GM23338 (cell line): Measurements from ENCODE around the gene TMTC2. TPM values are rescaled to one million over a fixed set of nuclear protein-coding genes. Genes with fewer than 3 reads are reported as not detected.

Source experiments
- ATAC-seq: fragments of 200-7000 bp; cut with Tn5 transposase; 3 replicates; pipeline ENCODE4 v1.9.1; 2020
- DNase-seq: peaks from one replicate; pipeline ENCODE4 v3.0.0-alpha.2; 2015; ENCODE audit warnings: low spot score
- H2AFZ ChIP-seq: fragments of 200-600 bp; sonication (generic); 2 replicates; pipeline ENCODE4 v1.8.0; 2016; ENCODE audit warnings: antibody characterized with exemption, mild to moderate bottlenecking, moderate library complexity
- H3F3A ChIP-seq: fragments of 200-600 bp; sonication (generic); replicated peaks from 2 replicates; pipeline ENCODE4 v1.8.0; 2017; ENCODE audit warnings: antibody characterized with exemption, mixed run types, low read depth
- H3K27ac ChIP-seq: fragments of 200-600 bp; sonication (generic); 2 replicates; pipeline ENCODE4 v1.6.1; 2016; ENCODE audit warnings: low read depth
- H3K27me3 ChIP-seq: fragments of 200-600 bp; sonication (generic); 2 replicates; pipeline ENCODE4 v1.8.0; 2016; ENCODE audit warnings: mild to moderate bottlenecking, mixed run types, moderate library complexity; ENCODE audit not compliant: insufficient read depth
- H3K36me3 ChIP-seq: fragments of 200-600 bp; sonication (generic); 2 replicates; pipeline ENCODE4 v1.8.0; 2016; ENCODE audit warnings: mild to moderate bottlenecking; ENCODE audit not compliant: insufficient read depth
- H3K4me1 ChIP-seq: fragments of 200-600 bp; sonication (generic); 2 replicates; pipeline ENCODE4 v1.8.0; 2016; ENCODE audit warnings: mild to moderate bottlenecking, moderate library complexity; ENCODE audit not compliant: insufficient read depth
- H3K4me2 ChIP-seq: fragments of 200-600 bp; sonication (generic); 2 replicates; pipeline ENCODE4 v1.7.1; 2017; ENCODE audit warnings: mixed run types
- H3K4me3 ChIP-seq: fragments of 200-600 bp; sonication (generic); 2 replicates; pipeline ENCODE4 v1.6.1; 2016; ENCODE audit warnings: mixed run types
- H3K79me2 ChIP-seq: fragments of 200-600 bp; sonication (generic); replicated peaks from 2 replicates; pipeline ENCODE4 v1.8.0; 2017; ENCODE audit warnings: mild to moderate bottlenecking; ENCODE audit not compliant: insufficient read depth
- H3K9me2 ChIP-seq: fragments of 200-600 bp; sonication (generic); 2 replicates; pipeline ENCODE4 v1.8.0; 2017; ENCODE audit not compliant: insufficient read depth
- H4K20me1 ChIP-seq: fragments of 200-600 bp; sonication (generic); replicated peaks from 2 replicates; pipeline ENCODE4 v1.8.0; 2017; ENCODE audit warnings: mild to moderate bottlenecking; ENCODE audit not compliant: insufficient read depth
- H3K27ac Mint-ChIP-seq: 2 replicates; pipeline ENCODE4 v1.8.0; 2020; ENCODE audit warnings: inconsistent platforms, mild to moderate bottlenecking, moderate library complexity, mixed read lengths
- H3K27me3 Mint-ChIP-seq: 3 replicates; pipeline ENCODE4 v1.8.0; 2022; ENCODE audit warnings: low read depth, mild to moderate bottlenecking, moderate library complexity, mixed read lengths, inconsistent platforms; ENCODE audit not compliant: insufficient read depth, poor library complexity
- H3K36me3 Mint-ChIP-seq: 3 replicates; pipeline ENCODE4 v1.8.0; 2021; ENCODE audit warnings: low read depth, mild to moderate bottlenecking, inconsistent platforms, moderate library complexity, mixed read lengths
- H3K4me1 Mint-ChIP-seq: 3 replicates; pipeline ENCODE4 v1.8.0; 2020; ENCODE audit warnings: mild to moderate bottlenecking, inconsistent platforms, mixed read lengths
- H3K4me3 Mint-ChIP-seq: 3 replicates; pipeline ENCODE4 v1.8.0; 2021; ENCODE audit warnings: moderate library complexity, mild to moderate bottlenecking, inconsistent platforms, mixed read lengths
- H3K9me3 Mint-ChIP-seq: 3 replicates; pipeline ENCODE4 v1.8.0; 2020; ENCODE audit warnings: moderate library complexity, mild to moderate bottlenecking, inconsistent platforms, mixed read lengths
- CREB1 ChIP-seq: fragments of 250-450 bp; sonication (Bioruptor Pico); IDR thresholded peaks from 2 replicates; pipeline ENCODE4 v1.5.0; 2020; ENCODE audit warnings: low read depth, mild to moderate bottlenecking, moderate library complexity
- ETS1 ChIP-seq: IDR thresholded peaks from 2 replicates; pipeline ENCODE4 v1.6.1; 2016; ENCODE audit warnings: antibody characterized with exemption
- EZH2 ChIP-seq: fragments of 200-600 bp; sonication (generic); IDR thresholded peaks from one replicate; pipeline ENCODE4 v1.8.0; 2017; ENCODE audit warnings: antibody characterized with exemption, mild to moderate bottlenecking, low read depth; ENCODE audit not compliant: unreplicated experiment
- EZH2phosphoT487 ChIP-seq: fragments of 200-600 bp; sonication (generic); IDR thresholded peaks from one replicate; pipeline ENCODE4 v1.8.1; 2018; ENCODE audit warnings: antibody characterized with exemption; ENCODE audit not compliant: unreplicated experiment
- NANOG ChIP-seq: IDR thresholded peaks from 2 replicates; pipeline ENCODE4 v1.6.1; 2016; ENCODE audit warnings: antibody characterized with exemption, borderline replicate concordance
- REST ChIP-seq: IDR thresholded peaks from one replicate; pipeline ENCODE4 v1.6.1; 2018; ENCODE audit warnings: antibody characterized with exemption; ENCODE audit not compliant: unreplicated experiment
- STAT1 ChIP-seq: IDR thresholded peaks from one replicate; pipeline ENCODE4 v1.6.1; 2016; ENCODE audit warnings: antibody characterized with exemption; ENCODE audit not compliant: unreplicated experiment
- ZNF114 ChIP-seq: fragments of 250-450 bp; sonication (Bioruptor Pico); IDR thresholded peaks from 2 replicates; pipeline ENCODE4 v1.5.0; 2020; ENCODE audit warnings: mild to moderate bottlenecking, moderate library complexity
- polyA plus RNA-seq: library from polyadenylated mRNA; unstranded; fragments of >200 nt; fragmentation: Nextera tagmentation; extraction: Ambion mirVana; gene quantifications from 2 replicates; pipeline ENCODE4 v1.2.1, GENCODE V29; 2016
- total RNA-seq: library from RNA; depleted of rRNA; stranded (reverse); fragments of >200 nt; shearing (Covaris generic); gene quantifications from 2 replicates; pipeline ENCODE4 v1.2.3, GENCODE V29; 2014
- TF ChIP-seq, protein P1 (sequence below), 2 experiments: fragments of 200-600 bp in 1 of 2; sonication (generic) in 1 of 2; conservative IDR thresholded peaks; 2 replicates each; pipeline versions ENCODE4 v1.5.1 to v1.6.1; 2016 to 2017; ENCODE audit warnings: antibody characterized with exemption in 2 of 2, low read depth in 2 of 2, mild to moderate bottlenecking in 2 of 2, moderate library complexity in 1 of 2
- TF ChIP-seq, protein P2 (sequence below): fragments of 250-450 bp; sonication (Bioruptor Pico); IDR thresholded peaks from 2 replicates; pipeline ENCODE4 v1.5.0; 2020; ENCODE audit warnings: mild to moderate bottlenecking, moderate library complexity

The TMTC2 gene
- total and polyA plus RNA-seq, 2 experiments from 2014 or later: 0.57 to 6.5 TPM

GRCh38 chr12:83141460-83141994, 454.8 kb downstream of the TMTC2 start:
- Histone ChIP-seq H3F3A (no peaks in the 10 kb centered on the region), H3K27me3 (no peaks in the 10 kb centered on the region)
- H3K36me3 Mint-ChIP-seq: peaks cover 22% of the 10 kb centered on the region

More at GRCh38 chr12:83141460-83141994, 454.8 kb downstream of the TMTC2 start:
- Histone ChIP-seq H3K36me3 (peaks cover 8% of the 10 kb centered on the region; the same call in 1 of the 2 replicates), H2AFZ (no peak overlapping the region), H3K4me3 (no peak overlapping the region), H3K4me2 (no peak overlapping the region), H3K9me2 (no peaks in the 10 kb centered on the region), H3K4me1 (no peaks in the 10 kb centered on the region), H3K27ac (no peak overlapping the region), H3K79me2 (no peaks in the 10 kb centered on the region), H4K20me1 (no peaks in the 10 kb centered on the region; the same call in 1 of the 2 replicates)
- Mint-ChIP-seq H3K4me3 (no peak overlapping the region), H3K27me3 (no peaks in the 10 kb centered on the region), H3K9me3 (peaks cover 31% of the 10 kb centered on the region), H3K27ac (no peak overlapping the region), H3K4me1 (peaks cover 2% of the 10 kb centered on the region; the same call in 2 of the 3 replicates)
- ATAC-seq: no peak
- TF ChIP-seq, protein P1, sequence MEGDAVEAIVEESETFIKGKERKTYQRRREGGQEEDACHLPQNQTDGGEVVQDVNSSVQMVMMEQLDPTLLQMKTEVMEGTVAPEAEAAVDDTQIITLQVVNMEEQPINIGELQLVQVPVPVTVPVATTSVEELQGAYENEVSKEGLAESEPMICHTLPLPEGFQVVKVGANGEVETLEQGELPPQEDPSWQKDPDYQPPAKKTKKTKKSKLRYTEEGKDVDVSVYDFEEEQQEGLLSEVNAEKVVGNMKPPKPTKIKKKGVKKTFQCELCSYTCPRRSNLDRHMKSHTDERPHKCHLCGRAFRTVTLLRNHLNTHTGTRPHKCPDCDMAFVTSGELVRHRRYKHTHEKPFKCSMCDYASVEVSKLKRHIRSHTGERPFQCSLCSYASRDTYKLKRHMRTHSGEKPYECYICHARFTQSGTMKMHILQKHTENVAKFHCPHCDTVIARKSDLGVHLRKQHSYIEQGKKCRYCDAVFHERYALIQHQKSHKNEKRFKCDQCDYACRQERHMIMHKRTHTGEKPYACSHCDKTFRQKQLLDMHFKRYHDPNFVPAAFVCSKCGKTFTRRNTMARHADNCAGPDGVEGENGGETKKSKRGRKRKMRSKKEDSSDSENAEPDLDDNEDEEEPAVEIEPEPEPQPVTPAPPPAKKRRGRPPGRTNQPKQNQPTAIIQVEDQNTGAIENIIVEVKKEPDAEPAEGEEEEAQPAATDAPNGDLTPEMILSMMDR (conservative IDR thresholded peaks at IDR 0.05; ENCODE audit: low read depth in 2 of 2): no peak
- TF ChIP-seq CREB1 (CRISPR knock-in tag) (no peak), EZH2 (no peak), ZNF114 (no peak), NANOG (no peak), REST (no peak), ETS1 (no peak), STAT1 (no peak), EZH2phosphoT487 (no peak)
- TF ChIP-seq, protein P2, sequence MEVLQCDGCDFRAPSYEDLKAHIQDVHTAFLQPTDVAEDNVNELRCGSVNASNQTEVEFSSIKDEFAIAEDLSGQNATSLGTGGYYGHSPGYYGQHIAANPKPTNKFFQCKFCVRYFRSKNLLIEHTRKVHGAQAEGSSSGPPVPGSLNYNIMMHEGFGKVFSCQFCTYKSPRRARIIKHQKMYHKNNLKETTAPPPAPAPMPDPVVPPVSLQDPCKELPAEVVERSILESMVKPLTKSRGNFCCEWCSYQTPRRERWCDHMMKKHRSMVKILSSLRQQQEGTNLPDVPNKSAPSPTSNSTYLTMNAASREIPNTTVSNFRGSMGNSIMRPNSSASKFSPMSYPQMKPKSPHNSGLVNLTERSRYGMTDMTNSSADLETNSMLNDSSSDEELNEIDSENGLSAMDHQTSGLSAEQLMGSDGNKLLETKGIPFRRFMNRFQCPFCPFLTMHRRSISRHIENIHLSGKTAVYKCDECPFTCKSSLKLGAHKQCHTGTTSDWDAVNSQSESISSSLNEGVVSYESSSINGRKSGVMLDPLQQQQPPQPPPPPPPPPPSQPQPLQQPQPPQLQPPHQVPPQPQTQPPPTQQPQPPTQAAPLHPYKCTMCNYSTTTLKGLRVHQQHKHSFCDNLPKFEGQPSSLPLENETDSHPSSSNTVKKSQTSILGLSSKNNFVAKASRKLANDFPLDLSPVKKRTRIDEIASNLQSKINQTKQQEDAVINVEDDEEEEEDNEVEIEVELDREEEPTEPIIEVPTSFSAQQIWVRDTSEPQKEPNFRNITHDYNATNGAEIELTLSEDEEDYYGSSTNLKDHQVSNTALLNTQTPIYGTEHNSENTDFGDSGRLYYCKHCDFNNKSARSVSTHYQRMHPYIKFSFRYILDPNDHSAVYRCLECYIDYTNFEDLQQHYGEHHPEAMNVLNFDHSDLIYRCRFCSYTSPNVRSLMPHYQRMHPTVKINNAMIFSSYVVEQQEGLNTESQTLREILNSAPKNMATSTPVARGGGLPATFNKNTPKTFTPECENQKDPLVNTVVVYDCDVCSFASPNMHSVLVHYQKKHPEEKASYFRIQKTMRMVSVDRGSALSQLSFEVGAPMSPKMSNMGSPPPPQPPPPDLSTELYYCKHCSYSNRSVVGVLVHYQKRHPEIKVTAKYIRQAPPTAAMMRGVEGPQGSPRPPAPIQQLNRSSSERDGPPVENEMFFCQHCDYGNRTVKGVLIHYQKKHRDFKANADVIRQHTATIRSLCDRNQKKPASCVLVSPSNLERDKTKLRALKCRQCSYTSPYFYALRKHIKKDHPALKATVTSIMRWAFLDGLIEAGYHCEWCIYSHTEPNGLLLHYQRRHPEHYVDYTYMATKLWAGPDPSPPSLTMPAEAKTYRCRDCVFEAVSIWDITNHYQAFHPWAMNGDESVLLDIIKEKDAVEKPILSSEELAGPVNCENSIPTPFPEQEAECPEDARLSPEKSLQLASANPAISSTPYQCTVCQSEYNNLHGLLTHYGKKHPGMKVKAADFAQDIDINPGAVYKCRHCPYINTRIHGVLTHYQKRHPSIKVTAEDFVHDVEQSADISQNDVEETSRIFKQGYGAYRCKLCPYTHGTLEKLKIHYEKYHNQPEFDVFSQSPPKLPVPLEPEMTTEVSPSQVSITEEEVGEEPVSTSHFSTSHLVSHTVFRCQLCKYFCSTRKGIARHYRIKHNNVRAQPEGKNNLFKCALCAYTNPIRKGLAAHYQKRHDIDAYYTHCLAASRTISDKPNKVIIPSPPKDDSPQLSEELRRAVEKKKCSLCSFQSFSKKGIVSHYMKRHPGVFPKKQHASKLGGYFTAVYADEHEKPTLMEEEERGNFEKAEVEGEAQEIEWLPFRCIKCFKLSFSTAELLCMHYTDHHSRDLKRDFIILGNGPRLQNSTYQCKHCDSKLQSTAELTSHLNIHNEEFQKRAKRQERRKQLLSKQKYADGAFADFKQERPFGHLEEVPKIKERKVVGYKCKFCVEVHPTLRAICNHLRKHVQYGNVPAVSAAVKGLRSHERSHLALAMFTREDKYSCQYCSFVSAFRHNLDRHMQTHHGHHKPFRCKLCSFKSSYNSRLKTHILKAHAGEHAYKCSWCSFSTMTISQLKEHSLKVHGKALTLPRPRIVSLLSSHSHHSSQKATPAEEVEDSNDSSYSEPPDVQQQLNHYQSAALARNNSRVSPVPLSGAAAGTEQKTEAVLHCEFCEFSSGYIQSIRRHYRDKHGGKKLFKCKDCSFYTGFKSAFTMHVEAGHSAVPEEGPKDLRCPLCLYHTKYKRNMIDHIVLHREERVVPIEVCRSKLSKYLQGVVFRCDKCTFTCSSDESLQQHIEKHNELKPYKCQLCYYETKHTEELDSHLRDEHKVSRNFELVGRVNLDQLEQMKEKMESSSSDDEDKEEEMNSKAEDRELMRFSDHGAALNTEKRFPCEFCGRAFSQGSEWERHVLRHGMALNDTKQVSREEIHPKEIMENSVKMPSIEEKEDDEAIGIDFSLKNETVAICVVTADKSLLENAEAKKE (CRISPR knock-in tag): no peak
- no peak for DNase-seq
